GM12865 (cell line): ENCODE data around the gene BCAS4.

ENCODE experiments used
- DNase-seq: peaks from one replicate; pipeline ENCODE4 v3.0.0; 2010; ENCODE audit warnings: low read depth
- H3K4me3 ChIP-seq: 2 replicates; pipeline ENCODE4 v1.5.1; 2011; ENCODE audit warnings: mild to moderate bottlenecking, low read depth, low read length, control low read depth
- CTCF ChIP-seq: IDR thresholded peaks from 2 replicates; pipeline ENCODE4 v1.5.1; 2011; ENCODE audit warnings: low read length, control low read depth, low read depth, inconsistent platforms; ENCODE audit not compliant: insufficient read depth; ENCODE audit errors: missing control alignments

The BCAS4 gene

GRCh38 chr20:50813801-50814200 is 18.9 kb downstream of the BCAS4 start:
- DNase-seq = no peak
- H3K4me3 ChIP-seq = no peak overlapping the region
- TF ChIP-seq CTCF = no peak

DNA sequence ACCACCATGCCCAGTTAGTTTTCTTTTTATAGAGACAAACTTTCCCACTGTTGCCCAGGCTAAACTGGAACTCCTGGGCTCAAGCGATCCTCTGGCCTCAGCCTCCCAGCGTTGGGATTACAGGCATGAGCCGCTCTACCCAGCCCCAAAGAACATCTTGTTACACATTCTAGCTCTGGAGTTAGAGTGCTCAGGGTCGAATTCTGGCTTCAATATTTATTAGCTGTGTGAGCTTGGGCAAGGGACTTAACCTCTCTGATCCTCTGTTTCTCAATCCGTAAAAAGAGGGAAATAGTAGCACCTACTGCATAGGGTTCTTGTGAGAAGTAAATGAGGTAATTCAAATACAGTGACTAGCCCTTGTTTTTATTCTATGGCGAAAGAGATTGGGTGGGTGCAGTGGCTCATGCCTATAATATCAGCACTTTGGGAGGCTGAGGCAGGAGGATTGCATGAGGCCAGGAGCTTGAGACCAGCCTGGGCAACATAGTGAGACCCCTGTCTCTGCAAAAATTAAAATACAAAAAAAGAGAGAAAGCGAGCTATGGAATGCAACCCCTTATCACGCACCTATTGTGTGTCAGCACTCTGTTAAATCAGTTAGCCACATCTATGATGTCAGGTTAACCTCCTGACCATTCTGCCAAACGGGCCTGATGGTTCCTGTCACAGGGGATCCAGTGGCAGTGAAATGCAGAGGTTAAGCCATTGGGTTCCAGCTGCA is 19.7 kb downstream of the BCAS4 start:
- H3K4me3 ChIP-seq = peak overlapping the region; percentile 29
- no peak for DNase-seq

DNA sequence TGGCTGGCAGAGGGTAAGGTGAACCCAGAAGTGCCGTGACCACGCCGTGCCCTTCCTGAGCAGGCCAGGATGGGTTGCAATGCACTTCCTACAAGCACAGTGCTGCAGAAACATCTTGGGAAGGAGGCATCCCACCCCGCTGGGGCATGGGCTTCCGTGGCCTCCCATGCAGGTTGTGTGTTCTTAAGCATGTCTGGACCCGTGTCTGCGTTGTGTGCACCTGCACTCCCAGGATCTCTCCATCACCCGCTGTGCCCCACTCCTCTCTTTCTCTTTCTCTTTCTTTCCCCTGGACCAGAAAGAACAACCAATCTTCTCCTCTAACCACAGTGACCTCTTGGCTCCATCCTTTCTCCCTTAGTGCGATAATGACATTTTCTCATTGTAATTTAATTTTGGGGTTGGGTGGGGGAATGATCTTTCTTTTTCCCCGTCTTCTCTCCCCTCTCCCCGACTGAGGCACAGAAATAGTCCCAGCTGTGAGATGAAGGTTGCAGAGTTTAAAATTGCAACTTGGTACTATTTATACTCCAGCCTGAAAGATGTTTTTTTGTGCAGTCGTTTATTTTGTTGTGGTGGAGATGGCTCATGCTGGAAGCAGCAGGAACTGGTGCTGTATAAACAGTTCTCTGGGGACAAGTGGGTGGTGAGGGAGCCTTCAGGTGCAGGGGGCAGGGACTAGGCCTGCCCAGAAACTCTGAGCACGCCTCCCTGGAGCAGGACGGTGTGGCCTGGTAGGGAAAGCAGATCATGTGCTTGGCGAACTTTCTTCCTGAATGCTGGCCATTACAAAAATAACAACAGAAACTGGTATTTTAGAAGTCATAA is 20.5 kb downstream of the BCAS4 start:
- TF ChIP-seq CTCF = no peak
- peak; percentile 86 for DNase-seq
- peak overlapping the region; percentile 29 for H3K4me3 ChIP-seq

More for the DNA sequence above, 19.7 kb downstream of the BCAS4 start:
- no peak for TF ChIP-seq CTCF

GRCh38 chr20:50817776-50818172 is 22.9 kb downstream of the BCAS4 start:
- peak overlapping the region; percentile 53 for H3K4me3 ChIP-seq
- no peak for TF ChIP-seq CTCF
- peak; percentile 53 for DNase-seq

DNA sequence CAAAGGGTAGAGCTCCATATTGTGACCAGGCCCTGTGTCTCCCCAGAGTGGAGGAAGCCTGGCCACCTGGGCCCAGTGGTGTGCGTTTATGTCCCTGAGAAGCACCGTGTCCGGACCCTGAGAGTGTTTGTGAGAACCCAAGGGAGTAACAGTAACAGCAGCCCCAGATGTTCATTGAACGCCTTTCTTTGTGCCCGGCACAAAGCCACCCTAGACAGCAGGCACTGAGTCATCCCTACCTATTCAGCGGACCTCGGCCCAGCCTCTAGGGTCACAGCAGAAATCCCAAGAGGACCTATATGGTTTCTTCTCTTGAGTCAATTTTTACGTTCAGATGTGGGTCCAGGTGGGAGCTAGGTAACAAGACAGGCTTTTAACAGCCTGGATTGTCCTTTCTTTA is 24.5 kb downstream of the BCAS4 start:
- H3K4me3 ChIP-seq = peak overlapping the region; percentile 45
- TF ChIP-seq CTCF = no peak
- DNase-seq = peak; percentile 89

DNA sequence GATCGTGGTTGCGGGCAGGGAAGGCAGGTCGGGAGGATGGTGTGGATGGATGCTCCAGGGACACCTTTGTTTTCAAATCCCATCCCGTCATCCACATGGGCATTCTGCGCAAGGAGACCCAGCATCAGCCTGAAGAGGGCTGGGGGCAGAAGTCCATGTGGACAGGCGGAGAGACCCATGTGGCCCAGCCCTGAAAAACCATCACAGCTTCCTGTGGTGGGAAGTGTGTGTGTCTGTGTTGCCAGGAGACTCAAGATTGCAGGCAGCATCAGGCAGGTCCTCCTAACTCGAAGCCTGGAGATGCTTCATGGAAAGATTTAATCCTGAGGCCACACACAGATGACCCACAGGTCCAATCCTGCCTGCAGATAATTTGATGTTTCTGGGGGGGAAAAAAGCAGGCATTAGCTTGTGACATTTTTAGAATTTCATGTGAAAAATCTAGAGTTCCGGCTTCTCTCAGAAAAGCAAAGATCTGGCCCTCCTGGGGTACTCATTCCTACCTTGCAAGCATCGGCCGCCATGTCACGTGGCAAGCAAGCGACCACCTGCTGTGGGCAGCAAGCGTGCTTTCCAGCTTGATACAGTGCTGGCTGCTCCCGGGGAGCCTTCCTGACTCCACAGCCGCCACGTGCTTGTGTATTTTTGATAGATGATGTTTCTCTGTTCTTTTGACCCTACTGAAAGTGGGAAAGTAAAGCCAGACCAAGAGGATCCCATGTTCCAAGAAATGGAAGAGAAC is 25.8 kb downstream of the BCAS4 start:
- DNase-seq = peak; percentile 73
- TF ChIP-seq CTCF = no peak
- peak overlapping the region; percentile 46 for H3K4me3 ChIP-seq
